SK-N-SH (cell line): ENCODE measurements around the gene CALN1.

Experiments used
- CTCF ChIP-seq: fragments of 200-600 bp; sonication (generic); IDR thresholded peaks from 2 replicates; pipeline ENCODE4 v1.6.1; 2017; ENCODE audit warnings: antibody characterized with exemption, mild to moderate bottlenecking, moderate library complexity
- GABPA ChIP-seq: IDR thresholded peaks from 2 replicates; pipeline ENCODE4 v1.4.0; 2012; ENCODE audit warnings: low read depth, mild to moderate bottlenecking
- JUND ChIP-seq: IDR thresholded peaks from 2 replicates; pipeline ENCODE4 v1.4.0; 2012
- MXI1 ChIP-seq: IDR thresholded peaks from 2 replicates; pipeline ENCODE4 v1.6.1; 2012; ENCODE audit warnings: mild to moderate bottlenecking, low read depth, low read length, improper control_type of control experiment
- POLR2AphosphoS5 ChIP-seq: IDR thresholded peaks from 2 replicates; pipeline ENCODE4 v1.6.1; 2012; ENCODE audit warnings: low read depth, low read length
- REST ChIP-seq: IDR thresholded peaks from 2 replicates; pipeline ENCODE4 v1.6.1; 2012; ENCODE audit warnings: mild to moderate bottlenecking, low read depth, low read length, moderate library complexity
- TAF1 ChIP-seq: IDR thresholded peaks from 2 replicates; pipeline ENCODE4 v1.6.1; 2012; ENCODE audit warnings: low read depth, mild to moderate bottlenecking, low read length, moderate library complexity, borderline replicate concordance
- TCF12 ChIP-seq: IDR thresholded peaks from 2 replicates; pipeline ENCODE4 v1.4.0; 2012
- TEAD4 ChIP-seq: IDR thresholded peaks from 2 replicates; pipeline ENCODE4 v1.4.0; 2012; ENCODE audit warnings: mild to moderate bottlenecking, borderline replicate concordance; ENCODE audit not compliant: insufficient read depth
- YY1 ChIP-seq: IDR thresholded peaks from 2 replicates; pipeline ENCODE4 v1.4.0; 2012; ENCODE audit warnings: low read depth, mild to moderate bottlenecking

- TF ChIP-seq CTCF (no peak), TCF12 (no peak), REST (no peak), GABPA (no peak), TEAD4 (no peak), JUND (no peak), POLR2AphosphoS5 (no peak), YY1 (no peak), MXI1 (no peak), TAF1 (no peak)
Measured at GRCh38 chr7:71770269-71770907, 641.8 kb downstream of the CALN1 start.
